GM12864 (cell line): Measurements from ENCODE around the gene DYNLT4.
"Not testable (repeated sequence)": the region's sequence is repeated elsewhere in the genome, so short reads cannot be mapped to it uniquely, and the experiment has no call there.

Experiments used
- DNase-seq: peaks from one replicate; pipeline ENCODE4 v3.0.0-alpha.2; 2011; ENCODE audit warnings: low read depth
- H3K4me3 ChIP-seq: 2 replicates; pipeline ENCODE4 v1.5.1; 2011; ENCODE audit warnings: mild to moderate bottlenecking, low read depth, low read length, control low read depth
- CTCF ChIP-seq: IDR thresholded peaks from 2 replicates; pipeline ENCODE4 v1.5.1; 2011; ENCODE audit warnings: low read depth, mild to moderate bottlenecking, moderate library complexity, low read length, control low read depth, inconsistent platforms; ENCODE audit errors: missing control alignments

Gene DYNLT4

GRCh38 chr1:44821240-44821715, 14.1 kb upstream of the DYNLT4 start:
- no peak overlapping the region for H3K4me3 ChIP-seq
- no peak for DNase-seq
- no peak for TF ChIP-seq CTCF

- peak overlapping the region; percentile 54 for H3K4me3 ChIP-seq
- TF ChIP-seq CTCF = no peak
- DNase-seq = no peak
These were observed 13.4 kb upstream of the DYNLT4 start for GRCh38 chr1:44820328-44821239.

GRCh38 chr1:44819608-44820327, 12.6 kb upstream of the DYNLT4 start:
- peak overlapping the region; percentile 54 for H3K4me3 ChIP-seq
- peak; percentile 94 for DNase-seq
- TF ChIP-seq CTCF = peak; percentile 1

- peak; percentile 1 for TF ChIP-seq CTCF
- no peak for DNase-seq
- H3K4me3 ChIP-seq = peak overlapping the region; percentile 10
These were observed 12.1 kb upstream of the DYNLT4 start for GRCh38 chr1:44819196-44819607.

- DNase-seq = no peak
- no peak for TF ChIP-seq CTCF
- H3K4me3 ChIP-seq = no peak overlapping the region
These were observed 10.8 kb upstream of the DYNLT4 start for GRCh38 chr1:44817771-44818495.

GRCh38 chr1:44817307-44817706, 10.2 kb upstream of the DYNLT4 start:
- no peak overlapping the region for H3K4me3 ChIP-seq
- DNase-seq = no peak
- TF ChIP-seq CTCF = no peak

GRCh38 chr1:44815926-44816325, 8.8 kb upstream of the DYNLT4 start:
- H3K4me3 ChIP-seq, DNase-seq: not testable (repeated sequence)
